Measurements from ENCODE around the gene CSTF1. TPM values are rescaled to one million over a fixed set of nuclear protein-coding genes. Genes with fewer than 3 reads are reported as not detected.

Gene CSTF1
- total RNA-seq, 1 donor from 2014 or later: 48.4 TPM

- Mint-ChIP-seq H3K27ac (no peak overlapping the region), H3K4me1 (ENCODE audit: unreplicated experiment) (peaks cover 22% of the 10 kb centered on the region), H3K27me3 (peaks cover 3% of the 10 kb centered on the region), H3K9me3 (no peaks in the 10 kb centered on the region), H3K36me3 (peaks cover 13% of the 10 kb centered on the region), H3K4me3 (no peak overlapping the region)
- no peak for DNase-seq (ENCODE audit: extremely low spot score, unreplicated experiment)
- TF ChIP-seq CTCF (conservative IDR thresholded peaks at IDR 0.05): no peak
Measured at GRCh38 chr20:56361900-56362299, 30.5 kb upstream of the CSTF1 start.

- no peak overlapping the region for H3K27ac Mint-ChIP-seq
- H3K9me3 Mint-ChIP-seq: no peaks in the 10 kb centered on the region
- no peak overlapping the region for H3K4me3 Mint-ChIP-seq
- H3K36me3 Mint-ChIP-seq: peaks cover 15% of the 10 kb centered on the region
- peaks cover 19% of the 10 kb centered on the region for H3K4me1 Mint-ChIP-seq (ENCODE audit: unreplicated experiment)
- peaks cover 1% of the 10 kb centered on the region for H3K27me3 Mint-ChIP-seq
- no peak for TF ChIP-seq CTCF (conservative IDR thresholded peaks at IDR 0.05)
- no peak for DNase-seq (ENCODE audit: extremely low spot score, unreplicated experiment)
Measured at GRCh38 chr20:56362833-56363413, 29.5 kb upstream of the CSTF1 start.

- no peak overlapping the region for H3K4me3 Mint-ChIP-seq
- DNase-seq (ENCODE audit: extremely low spot score, unreplicated experiment): no peak
- peaks cover 17% of the 10 kb centered on the region for H3K4me1 Mint-ChIP-seq (ENCODE audit: unreplicated experiment)
- H3K36me3 Mint-ChIP-seq: peaks cover 15% of the 10 kb centered on the region
- TF ChIP-seq CTCF (conservative IDR thresholded peaks at IDR 0.05): no peak
- no peak overlapping the region for H3K27ac Mint-ChIP-seq
- no peaks in the 10 kb centered on the region for H3K27me3 Mint-ChIP-seq
- no peaks in the 10 kb centered on the region for H3K9me3 Mint-ChIP-seq
Measured at GRCh38 chr20:56363491-56363890, 29.0 kb upstream of the CSTF1 start.

- Mint-ChIP-seq H3K4me3 (no peak overlapping the region), H3K27me3 (no peaks in the 10 kb centered on the region), H3K36me3 (peaks cover 22% of the 10 kb centered on the region), H3K4me1 (ENCODE audit: unreplicated experiment) (no peaks in the 10 kb centered on the region), H3K27ac (no peak overlapping the region), H3K9me3 (no peaks in the 10 kb centered on the region)
- no peak for DNase-seq (ENCODE audit: extremely low spot score, unreplicated experiment)
- TF ChIP-seq CTCF (conservative IDR thresholded peaks at IDR 0.05): no peak
Measured at GRCh38 chr20:56368351-56369134, 23.9 kb upstream of the CSTF1 start.

GRCh38 chr20:56369179-56369578 is 23.3 kb upstream of the CSTF1 start:
- Mint-ChIP-seq H3K9me3 (no peaks in the 10 kb centered on the region), H3K4me3 (no peak overlapping the region), H3K27ac (no peak overlapping the region), H3K36me3 (peaks cover 22% of the 10 kb centered on the region), H3K4me1 (ENCODE audit: unreplicated experiment) (no peaks in the 10 kb centered on the region), H3K27me3 (no peaks in the 10 kb centered on the region)
- no peak for TF ChIP-seq CTCF (conservative IDR thresholded peaks at IDR 0.05)
- DNase-seq (ENCODE audit: extremely low spot score, unreplicated experiment): no peak

Data from type B pancreatic cell (in vitro differentiated cells).